ENCODE measurements around the gene SCAF4.

- TF ChIP-seq POLR2A (IDR thresholded peaks at IDR 0.05) = no peak
- TF ChIP-seq, protein P1, sequence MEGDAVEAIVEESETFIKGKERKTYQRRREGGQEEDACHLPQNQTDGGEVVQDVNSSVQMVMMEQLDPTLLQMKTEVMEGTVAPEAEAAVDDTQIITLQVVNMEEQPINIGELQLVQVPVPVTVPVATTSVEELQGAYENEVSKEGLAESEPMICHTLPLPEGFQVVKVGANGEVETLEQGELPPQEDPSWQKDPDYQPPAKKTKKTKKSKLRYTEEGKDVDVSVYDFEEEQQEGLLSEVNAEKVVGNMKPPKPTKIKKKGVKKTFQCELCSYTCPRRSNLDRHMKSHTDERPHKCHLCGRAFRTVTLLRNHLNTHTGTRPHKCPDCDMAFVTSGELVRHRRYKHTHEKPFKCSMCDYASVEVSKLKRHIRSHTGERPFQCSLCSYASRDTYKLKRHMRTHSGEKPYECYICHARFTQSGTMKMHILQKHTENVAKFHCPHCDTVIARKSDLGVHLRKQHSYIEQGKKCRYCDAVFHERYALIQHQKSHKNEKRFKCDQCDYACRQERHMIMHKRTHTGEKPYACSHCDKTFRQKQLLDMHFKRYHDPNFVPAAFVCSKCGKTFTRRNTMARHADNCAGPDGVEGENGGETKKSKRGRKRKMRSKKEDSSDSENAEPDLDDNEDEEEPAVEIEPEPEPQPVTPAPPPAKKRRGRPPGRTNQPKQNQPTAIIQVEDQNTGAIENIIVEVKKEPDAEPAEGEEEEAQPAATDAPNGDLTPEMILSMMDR (IDR thresholded peaks at IDR 0.05) = no peak
Measured at GRCh38 chr21:31768710-31769109, 36.8 kb upstream of the SCAF4 start.

Measured in adrenal gland (tissue), 5 donors.